Measurements from ENCODE around the gene VPS52.

DNA sequence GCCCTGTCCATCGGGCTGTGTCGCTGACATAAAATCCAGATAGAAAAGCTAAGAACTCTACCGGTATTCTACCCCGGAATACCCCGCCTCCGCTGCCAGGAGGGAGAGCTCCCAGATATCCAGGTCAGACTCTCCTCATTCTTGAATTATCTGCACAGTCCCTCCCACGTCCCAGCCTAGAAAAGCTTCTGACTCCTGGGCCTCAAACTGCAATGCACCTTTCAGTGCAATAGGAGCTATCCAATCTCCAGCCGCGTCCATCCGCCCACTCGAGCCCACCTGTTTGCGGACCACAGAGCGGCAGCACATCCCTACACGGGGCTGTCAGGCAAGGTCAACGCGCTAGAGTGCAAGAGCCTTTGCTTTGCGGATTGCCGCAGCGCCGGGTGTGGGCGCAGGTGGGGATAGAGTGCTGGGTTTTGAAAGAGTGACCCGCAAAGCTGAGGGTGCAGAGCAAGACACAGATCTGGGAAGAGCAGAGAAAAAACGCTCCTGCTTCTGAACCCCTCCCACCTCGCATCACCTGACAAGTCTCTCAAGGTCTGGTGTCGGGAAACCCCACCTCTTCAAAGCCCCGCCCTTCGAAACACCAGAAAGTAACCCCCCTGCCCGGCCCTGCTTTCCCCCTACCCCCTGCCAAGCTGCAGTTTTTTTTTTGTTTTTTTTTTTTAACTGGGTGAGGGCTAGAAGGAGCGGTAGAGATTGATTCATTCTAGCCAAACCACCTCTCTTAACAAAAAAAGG lies 40.9 kb upstream of the VPS52 start:
- no peak for TF ChIP-seq SMC3 (conservative IDR thresholded peaks at IDR 0.05; ENCODE audit: poor library complexity)
- TF ChIP-seq CTCF (IDR thresholded peaks at IDR 0.05; ENCODE audit: poor library complexity, severe bottlenecking), result peak; percentile 39
- no peak for TF ChIP-seq RAD21 (conservative IDR thresholded peaks at IDR 0.05)
- no peak for TF ChIP-seq TAF1 (IDR thresholded peaks at IDR 0.05; ENCODE audit: low read depth)
- TF ChIP-seq EZH2 (IDR thresholded peaks at IDR 0.05; ENCODE audit: borderline replicate concordance, insufficient read depth, low read length, poor library complexity, severe bottlenecking), result no peak
- no peak for TF ChIP-seq POLR2AphosphoS5 (IDR thresholded peaks at IDR 0.05)
- TF ChIP-seq EP300 (conservative IDR thresholded peaks at IDR 0.05; ENCODE audit: poor library complexity, severe bottlenecking), result no peak

All from neural cell (in vitro differentiated cells).